Endodermal cell (in vitro differentiated cells): ENCODE data around the gene TRIM9. TPM values are rescaled to one million over a fixed set of nuclear protein-coding genes. Genes with fewer than 3 reads are reported as not detected.

ENCODE experiments used
- DNase-seq: peaks from one replicate; pipeline ENCODE4 v3.0.0-alpha.2; 2017
- H3K27ac ChIP-seq: 2 replicates; pipeline ENCODE4 v1.5.1; 2013; ENCODE audit warnings: mild to moderate bottlenecking, low read depth, low read length, moderate library complexity
- H3K27me3 ChIP-seq: 2 replicates; pipeline ENCODE4 v1.6.1; 2013; ENCODE audit warnings: mild to moderate bottlenecking, low read length, moderate library complexity; ENCODE audit not compliant: insufficient read depth, control insufficient read depth, poor library complexity, severe bottlenecking
- H3K36me3 ChIP-seq: 2 replicates; pipeline ENCODE4 v1.7.0; 2013; ENCODE audit warnings: mild to moderate bottlenecking, low read length, moderate library complexity; ENCODE audit not compliant: control insufficient read depth, insufficient read depth
- H3K4me1 ChIP-seq: one replicate; pipeline ENCODE4 v1.7.0; 2013; ENCODE audit warnings: low read length; ENCODE audit not compliant: control insufficient read depth, insufficient read depth
- H3K4me3 ChIP-seq: 2 replicates; pipeline ENCODE4 v1.5.1; 2013; ENCODE audit warnings: mild to moderate bottlenecking, low read length, moderate library complexity
- H3K9ac ChIP-seq: 2 replicates; pipeline ENCODE4 v1.6.1; 2013; ENCODE audit warnings: mild to moderate bottlenecking, low read length, moderate library complexity; ENCODE audit not compliant: poor library complexity, severe bottlenecking; ENCODE audit errors: extremely low read depth
- H3K9me3 ChIP-seq: 2 replicates; pipeline ENCODE4 v1.6.1; 2013; ENCODE audit warnings: mild to moderate bottlenecking, low read length, moderate library complexity; ENCODE audit not compliant: control insufficient read depth
- H3K27ac Mint-ChIP-seq: 2 replicates; pipeline ENCODE4 v1.8.0; 2020; ENCODE audit warnings: mixed read lengths
- H3K27me3 Mint-ChIP-seq: 2 replicates; pipeline ENCODE4 v1.8.0; 2021; ENCODE audit warnings: mild to moderate bottlenecking, mixed read lengths; ENCODE audit not compliant: insufficient read depth
- H3K36me3 Mint-ChIP-seq: 2 replicates; pipeline ENCODE4 v1.8.0; 2020; ENCODE audit warnings: low read depth, mixed read lengths
- H3K4me1 Mint-ChIP-seq: 2 replicates; pipeline ENCODE4 v1.8.0; 2020; ENCODE audit warnings: mixed read lengths
- H3K4me3 Mint-ChIP-seq: 2 replicates; pipeline ENCODE4 v1.8.0; 2020; ENCODE audit warnings: mild to moderate bottlenecking, moderate library complexity, mixed read lengths
- H3K9me3 Mint-ChIP-seq: 2 replicates; pipeline ENCODE4 v1.8.0; 2020; ENCODE audit warnings: mild to moderate bottlenecking, mixed read lengths
- CTCF ChIP-seq: fragments of 200-600 bp; sonication (generic); conservative IDR thresholded peaks from 2 replicates; pipeline ENCODE4 v1.5.0; 2021; ENCODE audit warnings: antibody characterized with exemption, mild to moderate bottlenecking
- WGBS, 2 experiments: methylation state at CpG; one replicate each; pipeline versions ENCODE4 v1.1.5 to v1.1.7; 2013; ENCODE audit warnings: missing lambda C conversion rate in 2 of 2, mixed read lengths in 1 of 2; ENCODE audit not compliant: insufficient coverage in 1 of 2, insufficient read length in 1 of 2; 5-methylcytosine and 5-hydroxymethylcytosine counted together
- total RNA-seq, 2 donors: library from RNA; stranded (reverse); fragmentation: NEBNext Ultra II Directional in 1 of 2; extraction: Animal tissue kit (Norgen Biotek cat#: 25700) in 1 of 2; gene quantifications; 2 replicates in 1 of 2; 3 replicates in 1 of 2; pipeline ENCODE4 v1.2.1, GENCODE V29; 2021

The TRIM9 gene
- total RNA-seq, 2 donors from 2014 or later: 0.81 to 0.82 TPM

- Mint-ChIP-seq H3K27me3 (peaks cover 4% of the 10 kb centered on the region), H3K36me3 (no peaks in the 10 kb centered on the region), H3K4me1 (no peaks in the 10 kb centered on the region), H3K4me3 (no peak overlapping the region), H3K27ac (no peak overlapping the region), H3K9me3 (no peaks in the 10 kb centered on the region)
- no peaks in the 10 kb centered on the region for H3K36me3 ChIP-seq
- no peaks in the 10 kb centered on the region for H3K27me3 ChIP-seq
- WGBS, 2 experiments: 90 to 100% methylated on average over 1 to 4 of the region's 4 CpGs
- H3K9ac ChIP-seq: no peak overlapping the region
- H3K4me3 ChIP-seq: no peak overlapping the region
- peak; percentile 55 for DNase-seq
- no peak overlapping the region for H3K27ac ChIP-seq
- TF ChIP-seq CTCF: peak; percentile 56
- H3K9me3 ChIP-seq: no peaks in the 10 kb centered on the region
- H3K4me1 ChIP-seq: no peaks in the 10 kb centered on the region
These were observed 34.2 kb upstream of the TRIM9 start for GRCh38 chr14:51129130-51129529.

- no peak overlapping the region for H3K27ac Mint-ChIP-seq
These were observed 29.1 kb upstream of the TRIM9 start for GRCh38 chr14:51124029-51124428.

GRCh38 chr14:51121096-51121495 lies 26.2 kb upstream of the TRIM9 start:
- Histone ChIP-seq H3K9me3 (no peaks in the 10 kb centered on the region), H3K9ac (no peak overlapping the region), H3K27me3 (no peaks in the 10 kb centered on the region), H3K4me3 (no peak overlapping the region), H3K27ac (no peak overlapping the region), H3K4me1 (peaks cover 7% of the 10 kb centered on the region), H3K36me3 (no peaks in the 10 kb centered on the region)
- H3K27me3 Mint-ChIP-seq: peaks cover 4% of the 10 kb centered on the region
- DNase-seq: no peak
- no peak for TF ChIP-seq CTCF
- no peaks in the 10 kb centered on the region for H3K9me3 Mint-ChIP-seq
- H3K4me3 Mint-ChIP-seq: no peak overlapping the region
- H3K36me3 Mint-ChIP-seq: no peaks in the 10 kb centered on the region
- H3K4me1 Mint-ChIP-seq: peaks cover 20% of the 10 kb centered on the region
- WGBS, 2 experiments: 85% methylated on average over 3 of the region's 3 CpGs; no CpG with 5 or more reads in 1 of the 2 experiments
- no peak overlapping the region for H3K27ac Mint-ChIP-seq

More at GRCh38 chr14:51124029-51124428, 29.1 kb upstream of the TRIM9 start:
- TF ChIP-seq CTCF: no peak
- Histone ChIP-seq H3K27me3 (no peaks in the 10 kb centered on the region), H3K9ac (no peak overlapping the region), H3K4me3 (no peak overlapping the region), H3K27ac (no peak overlapping the region), H3K36me3 (no peaks in the 10 kb centered on the region), H3K9me3 (no peaks in the 10 kb centered on the region), H3K4me1 (peaks cover 7% of the 10 kb centered on the region)
- Mint-ChIP-seq H3K9me3 (no peaks in the 10 kb centered on the region), H3K4me3 (no peak overlapping the region), H3K4me1 (peaks cover 20% of the 10 kb centered on the region), H3K27me3 (peaks cover 4% of the 10 kb centered on the region), H3K36me3 (no peaks in the 10 kb centered on the region)
- WGBS, 2 experiments: 100% methylated on average over 2 of the region's 5 CpGs; no CpG with 5 or more reads in 1 of the 2 experiments
- DNase-seq: no peak
